ENCODE measurements around the gene KCNH1. TPM values are rescaled to one million over a fixed set of nuclear protein-coding genes. Genes with fewer than 3 reads are reported as not detected.

Gene KCNH1
- total and polyA plus RNA-seq, 8 donors: 0.04 to 0.54 (median 0.13) TPM

- Histone ChIP-seq H3K36me3 (no peaks in the 10 kb centered on the region), H3K27me3 (no peaks in the 10 kb centered on the region), H3K4me1 (no peaks in the 10 kb centered on the region), H3K9me3 (no peaks in the 10 kb centered on the region), H3K27ac (no peak overlapping the region), H3K4me3 (no peak overlapping the region)
- DNase-seq (no peak), ATAC-seq (no peak)
- intact Hi-C loops (cut with DNase I): no loop called here
- no peak for TF ChIP-seq CTCF (IDR thresholded peaks at IDR 0.05)
Observed at GRCh38 chr1:211101481-211101880, 32.5 kb downstream of the KCNH1 start.

- Histone ChIP-seq H3K9me3 (no peaks in the 10 kb centered on the region), H3K4me3 (no peak overlapping the region), H3K27ac (no peak overlapping the region), H3K36me3 (no peaks in the 10 kb centered on the region), H3K4me1 (no peaks in the 10 kb centered on the region), H3K27me3 (no peaks in the 10 kb centered on the region)
- intact Hi-C loops (cut with DNase I): no loop called here
- ATAC-seq: no peak
- TF ChIP-seq CTCF (IDR thresholded peaks at IDR 0.05): no peak
- DNase-seq: no peak
Observed at GRCh38 chr1:211099393-211099792, 34.6 kb downstream of the KCNH1 start.

GRCh38 chr1:211095381-211095780 lies 38.6 kb downstream of the KCNH1 start:
- Histone ChIP-seq H3K9me3 (no peaks in the 10 kb centered on the region), H3K27me3 (no peaks in the 10 kb centered on the region), H3K4me3 (no peak overlapping the region), H3K36me3 (no peaks in the 10 kb centered on the region), H3K27ac (no peak overlapping the region), H3K4me1 (no peaks in the 10 kb centered on the region)
- TF ChIP-seq CTCF (IDR thresholded peaks at IDR 0.05): no peak
- DNase-seq (no peak), ATAC-seq (no peak)
- intact Hi-C loops (cut with DNase I): no loop called here

GRCh38 chr1:211092955-211093354 lies 41.0 kb downstream of the KCNH1 start:
- ATAC-seq (no peak), DNase-seq (no peak)
- no peak overlapping the region for H3K27ac ChIP-seq
- H3K4me3 ChIP-seq: no peak overlapping the region
- H3K27me3 ChIP-seq: no peaks in the 10 kb centered on the region
- intact Hi-C loops (cut with DNase I): no loop called here
- TF ChIP-seq CTCF (IDR thresholded peaks at IDR 0.05): no peak
- no peaks in the 10 kb centered on the region for H3K9me3 ChIP-seq
- no peaks in the 10 kb centered on the region for H3K4me1 ChIP-seq
- H3K36me3 ChIP-seq: no peaks in the 10 kb centered on the region

- no peak for DNase-seq
- no peaks in the 10 kb centered on the region for H3K9me3 ChIP-seq
- no peak overlapping the region for H3K4me3 ChIP-seq
- no peak for TF ChIP-seq CTCF (IDR thresholded peaks at IDR 0.05)
- H3K36me3 ChIP-seq: no peaks in the 10 kb centered on the region
- intact Hi-C loops (cut with DNase I): no loop called here
- no peaks in the 10 kb centered on the region for H3K4me1 ChIP-seq
- ATAC-seq: no peak
- no peaks in the 10 kb centered on the region for H3K27me3 ChIP-seq
- no peak overlapping the region for H3K27ac ChIP-seq
Observed at GRCh38 chr1:211091867-211092266, 42.1 kb downstream of the KCNH1 start.
